Embryonic facial prominence (tissue), 1 donor: ENCODE data around the gene ZNF91.
"Not testable (repeated sequence)": the region's sequence is repeated elsewhere in the genome, so short reads cannot be mapped to it uniquely, and the experiment has no call there.

Source experiments
- DNase-seq: peaks from one replicate; pipeline ENCODE4 v3.0.0-alpha.2; 2016; ENCODE audit errors: extremely low spot score

ZNF91 gene

DNA sequence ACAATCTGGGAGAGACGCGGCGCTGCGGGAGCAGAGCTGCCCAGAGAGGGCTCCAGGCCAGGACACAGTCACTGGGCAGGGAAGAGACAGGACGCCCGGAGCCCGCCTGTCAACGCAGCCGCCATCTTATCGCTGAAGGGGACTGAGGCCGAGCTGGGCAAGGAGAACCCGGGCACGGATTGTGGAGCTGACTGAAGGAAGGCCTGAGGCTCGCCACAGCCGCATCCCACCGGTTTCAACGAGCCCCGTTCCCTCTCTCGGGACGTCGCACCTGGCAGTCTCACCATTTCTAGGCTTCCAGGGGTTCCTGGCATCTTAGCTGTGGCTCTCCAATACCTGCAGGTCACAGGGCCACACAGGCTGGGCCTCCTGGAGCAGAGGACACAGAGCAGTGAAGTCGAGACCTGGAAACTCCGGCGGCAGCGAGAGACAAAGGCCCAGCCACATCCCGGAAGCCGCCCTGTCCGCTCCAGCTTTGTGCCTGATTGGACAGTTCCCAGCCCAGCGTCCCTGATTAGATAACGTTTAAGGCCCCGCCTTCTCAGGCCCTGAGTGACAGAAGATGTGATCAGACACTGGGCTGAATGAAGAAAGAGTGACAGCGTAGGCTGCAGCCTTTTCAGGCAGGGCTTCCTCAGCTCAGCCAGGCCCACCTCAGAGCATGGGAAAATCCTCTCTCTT lies at the start of gene ZNF91:
Gene ZNF91, minus strand, starts transcription at position 431 of the 681 bp plus-strand sequence. Its CDS starts 117 bp downstream, at position 314.
- peak; percentile 84 for DNase-seq

DNA sequence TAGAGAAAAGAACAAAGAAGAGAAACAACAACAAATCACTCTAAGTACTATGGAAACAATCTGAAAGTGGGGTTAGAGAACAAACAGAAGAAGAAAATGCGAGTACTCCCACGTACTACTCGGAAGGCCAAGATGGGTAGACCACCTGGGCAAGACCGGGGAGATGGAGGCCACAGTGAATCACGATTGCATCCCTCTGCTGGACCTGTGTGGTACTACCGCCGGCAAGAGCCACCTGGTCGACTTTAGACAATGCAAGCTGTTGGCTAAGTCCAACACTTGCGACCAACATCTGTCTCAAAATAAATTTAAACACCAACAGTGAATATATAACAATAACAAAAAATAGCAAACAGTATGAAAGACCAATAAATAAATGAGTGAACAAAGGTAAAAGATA lies 45.5 kb upstream of the ZNF91 start:
- DNase-seq = no peak

DNA sequence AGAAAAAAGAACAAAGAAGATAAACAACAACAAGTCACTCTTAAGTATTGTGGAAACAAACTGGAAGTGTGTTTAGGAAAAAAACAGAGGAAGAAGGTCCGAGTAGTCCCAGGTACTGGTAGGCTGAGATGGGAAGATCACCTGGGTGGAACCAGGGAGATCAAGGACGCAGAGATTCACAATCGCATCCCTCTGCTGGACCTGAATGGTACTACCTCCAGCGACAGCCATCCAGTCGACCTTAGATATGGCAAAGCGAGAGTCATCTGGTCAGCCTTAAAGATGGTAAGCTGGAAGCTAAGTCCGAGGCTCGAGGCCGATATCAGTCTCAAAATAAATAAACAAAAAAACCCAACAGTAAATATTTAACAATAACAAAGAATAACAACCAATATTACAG lies 44.9 kb upstream of the ZNF91 start:
- DNase-seq = no peak

DNA sequence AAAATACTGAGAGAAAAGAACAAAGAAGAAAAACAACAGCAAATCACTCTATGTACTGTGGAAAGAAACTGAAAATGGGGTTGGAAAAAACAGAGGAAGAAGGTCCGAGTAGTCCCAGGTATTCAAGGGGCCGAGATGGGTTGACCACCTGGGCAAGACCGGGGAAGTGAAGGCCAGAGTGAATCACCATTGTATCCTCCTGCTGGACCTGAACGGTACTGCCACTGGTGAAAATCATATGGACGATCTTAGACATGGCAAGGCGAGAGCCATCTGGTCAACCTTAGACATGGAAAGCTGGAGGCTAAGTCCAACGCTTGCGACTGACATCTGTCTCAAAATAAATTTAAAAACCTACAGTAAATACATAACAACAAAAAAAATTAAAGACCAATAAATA lies 44.4 kb upstream of the ZNF91 start:
- DNase-seq = no peak

DNA sequence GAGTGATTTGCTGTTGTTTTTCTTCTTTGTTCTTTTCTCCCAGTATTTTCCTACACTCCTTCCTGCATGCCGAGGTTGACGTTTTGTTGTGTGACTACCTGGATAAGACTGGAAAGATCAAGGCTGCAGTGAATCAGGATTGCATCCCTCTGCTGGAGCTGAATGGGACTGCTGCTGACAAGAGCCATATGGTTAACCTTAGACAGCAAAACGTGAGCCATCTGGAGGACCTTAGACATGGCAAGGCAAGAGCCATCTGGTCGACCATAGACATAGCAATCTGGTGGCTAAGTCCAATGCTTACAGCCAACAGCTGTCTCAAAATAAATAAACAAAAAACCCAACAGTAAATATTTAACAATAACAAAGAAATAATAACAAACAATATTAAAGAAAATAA lies 42.6 kb upstream of the ZNF91 start:
- DNase-seq = no peak

DNA sequence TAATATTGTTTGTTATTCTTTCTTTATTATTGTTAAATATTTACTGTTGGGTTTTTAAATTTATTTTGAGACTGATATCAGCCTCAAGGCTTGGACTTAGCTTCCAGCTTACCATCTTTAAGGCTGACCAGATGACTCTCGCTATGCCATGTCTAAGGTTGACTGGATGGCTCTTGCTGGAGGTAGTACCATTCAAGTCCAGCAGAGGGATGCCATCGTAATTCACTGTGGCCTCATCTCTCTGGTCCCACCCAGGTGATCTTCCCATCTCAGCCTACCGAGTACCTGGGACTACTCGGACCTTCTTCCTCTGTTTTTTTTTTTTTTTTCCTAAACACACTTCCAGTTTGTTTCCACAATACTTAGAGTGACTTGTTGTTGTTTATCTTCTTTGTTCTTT lies 41.7 kb upstream of the ZNF91 start:
- no peak for DNase-seq

DNA sequence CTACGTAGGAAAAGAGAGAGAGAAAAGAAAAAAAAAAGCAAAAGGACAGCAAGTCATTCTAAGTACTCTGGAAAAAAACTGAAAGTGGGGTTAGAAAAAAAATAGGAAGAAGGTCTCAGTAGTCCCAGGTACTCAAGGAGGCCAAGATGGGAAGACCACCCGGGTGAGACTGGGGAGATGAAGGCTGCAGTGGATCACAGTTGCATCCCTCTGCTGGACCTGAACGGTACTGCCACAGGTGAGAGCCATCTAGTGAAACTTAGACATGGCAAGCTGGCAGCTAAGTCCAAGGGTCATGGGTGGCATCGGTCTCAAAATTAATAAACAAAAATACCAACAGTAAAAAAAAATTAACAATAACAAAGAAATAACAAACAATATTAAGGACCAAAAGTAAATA lies 41.0 kb upstream of the ZNF91 start:
- no peak for DNase-seq

DNA sequence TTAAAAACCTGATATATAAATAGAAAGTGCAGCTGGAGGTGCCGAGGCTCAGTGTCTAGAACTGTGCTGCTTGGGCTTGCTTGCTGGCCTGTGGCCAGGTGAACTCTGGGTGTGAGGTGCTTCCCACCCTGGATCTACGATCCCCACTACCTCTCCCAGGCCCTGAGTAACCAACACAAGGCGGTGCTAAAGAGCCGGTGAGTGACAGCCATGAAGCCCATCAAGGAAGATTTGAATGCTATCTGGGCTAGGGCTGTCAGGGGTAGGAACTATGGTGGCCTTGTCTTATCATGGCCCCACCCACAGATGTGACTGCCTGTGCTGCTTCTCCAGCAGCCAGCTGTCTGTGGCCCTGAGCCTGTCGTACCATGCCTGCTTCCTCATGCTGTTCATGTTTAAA lies 25.6 kb upstream of the ZNF91 start:
- no peak for DNase-seq

DNA sequence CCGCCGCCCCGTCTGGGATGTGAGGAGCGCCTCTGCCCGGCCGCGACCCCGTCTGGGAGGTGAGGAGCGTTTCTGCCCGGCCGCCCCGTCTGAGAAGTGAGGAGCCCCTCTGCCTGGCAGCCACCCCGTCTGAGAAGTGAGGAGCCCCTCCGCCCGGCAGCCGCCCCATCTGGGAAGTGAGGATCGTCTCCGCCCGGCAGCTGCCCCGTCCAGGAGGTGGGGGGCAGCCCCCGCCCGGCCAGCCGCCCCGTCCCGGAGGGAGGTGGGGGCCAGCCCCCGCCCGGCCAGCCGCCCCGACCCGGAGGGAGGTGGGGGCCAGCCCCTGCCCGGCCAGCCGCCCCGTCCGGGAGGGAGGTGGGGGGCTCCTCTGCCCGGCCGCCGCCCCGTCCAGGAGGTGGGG lies 24.0 kb upstream of the ZNF91 start:
- not testable (repeated sequence) for DNase-seq

DNA sequence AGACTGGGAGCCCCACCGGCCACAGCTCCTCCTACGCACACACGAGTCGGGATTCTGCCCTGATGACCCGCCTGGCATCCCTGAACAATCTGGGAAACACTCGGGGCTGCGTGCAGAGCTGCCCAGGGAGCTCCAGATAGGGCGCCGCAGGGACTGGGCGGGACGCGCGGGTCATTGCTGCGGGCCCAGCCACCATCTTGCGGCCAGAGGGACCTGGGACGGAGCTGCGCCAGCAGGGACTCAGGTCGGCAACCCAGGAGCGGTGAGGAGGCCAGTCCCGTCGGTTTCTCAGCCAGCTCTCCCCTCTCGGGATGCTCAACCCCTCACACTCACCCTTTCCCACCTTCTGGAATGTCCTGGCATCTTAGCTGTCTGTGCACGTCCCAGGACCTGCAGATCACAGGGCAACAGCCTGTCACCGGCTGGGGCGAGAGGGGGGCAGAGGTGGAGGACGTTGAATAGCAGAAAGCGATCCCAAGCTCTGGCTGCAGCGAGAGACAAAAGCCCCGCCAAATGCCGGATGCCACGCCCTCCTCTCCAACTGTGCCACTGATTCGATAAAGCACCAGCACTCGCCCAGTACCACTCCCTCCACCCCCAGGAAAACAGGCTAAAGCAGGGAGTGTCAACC lies 20.4 kb upstream of the ZNF91 start:
- DNase-seq = no peak

DNA sequence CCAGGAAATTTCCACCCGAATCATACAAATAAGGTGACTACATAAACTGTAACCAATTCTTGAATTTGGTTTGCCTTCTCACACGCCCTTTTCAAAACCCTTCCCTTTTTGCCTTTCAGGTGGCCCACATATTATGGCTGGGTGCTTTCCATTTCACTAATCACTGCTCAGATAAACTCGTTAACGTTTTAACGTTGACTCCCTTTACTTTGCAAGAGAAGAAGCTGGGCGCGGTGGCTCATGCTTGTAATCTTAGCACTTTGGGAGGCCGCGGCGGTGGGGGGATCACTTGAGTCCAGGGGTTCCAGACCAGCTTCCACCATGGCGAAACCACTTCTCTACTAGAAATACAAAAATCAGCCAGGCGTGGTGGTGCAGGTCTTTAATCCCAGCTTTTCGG lies 19.8 kb upstream of the ZNF91 start:
- DNase-seq = no peak

DNA sequence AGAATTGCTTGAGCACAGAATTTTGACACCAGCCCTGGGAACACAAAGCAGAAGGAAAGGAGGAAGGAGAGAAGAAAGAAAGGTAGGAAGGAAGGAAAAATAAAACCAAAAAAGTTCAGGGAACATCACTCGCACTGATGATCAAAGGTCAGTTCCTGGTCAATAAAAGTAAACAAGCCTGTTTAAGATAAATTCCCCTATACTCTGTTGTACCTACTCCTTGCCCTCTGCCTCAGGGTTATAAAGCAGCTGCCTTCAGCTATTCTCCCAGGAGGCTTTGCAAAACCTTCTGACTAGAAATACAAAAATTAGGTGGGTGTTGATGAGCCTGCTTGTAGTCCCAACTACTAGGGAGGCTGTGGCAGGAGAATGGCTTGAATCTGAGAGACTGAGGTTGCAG lies 14.9 kb upstream of the ZNF91 start:
- no peak for DNase-seq

DNA sequence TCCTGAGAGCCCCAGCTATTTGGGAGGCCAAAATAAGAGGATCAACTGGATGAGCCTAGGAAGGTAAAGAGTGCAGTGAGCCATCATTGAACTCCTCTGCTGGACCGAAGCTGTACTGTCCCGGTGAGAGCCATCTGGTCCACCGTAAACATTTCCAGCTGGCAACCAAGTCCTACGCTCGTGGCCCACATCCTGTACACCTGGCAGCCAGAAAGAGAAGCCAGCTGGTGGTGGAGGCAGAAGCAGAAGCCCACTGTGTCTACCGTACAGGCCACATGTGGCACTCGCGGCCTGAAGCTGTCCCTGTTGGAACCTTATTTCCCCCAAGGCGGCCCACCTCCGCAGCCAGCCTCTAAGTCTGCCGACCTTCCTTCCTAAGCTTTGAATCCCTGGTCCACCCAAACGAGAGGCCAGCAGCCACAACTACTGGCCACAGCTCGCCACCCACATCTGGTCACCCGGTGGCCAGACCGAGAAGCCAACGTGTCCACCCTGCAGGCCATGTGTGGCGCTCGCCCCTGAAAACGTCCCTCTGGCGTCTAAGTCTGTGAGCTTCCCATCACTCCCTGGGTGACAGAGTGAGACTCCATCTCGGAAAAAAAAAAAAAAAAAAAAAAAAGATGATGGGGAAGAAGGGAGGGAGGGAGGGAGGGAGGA lies 14.2 kb upstream of the ZNF91 start:
- no peak for DNase-seq

DNA sequence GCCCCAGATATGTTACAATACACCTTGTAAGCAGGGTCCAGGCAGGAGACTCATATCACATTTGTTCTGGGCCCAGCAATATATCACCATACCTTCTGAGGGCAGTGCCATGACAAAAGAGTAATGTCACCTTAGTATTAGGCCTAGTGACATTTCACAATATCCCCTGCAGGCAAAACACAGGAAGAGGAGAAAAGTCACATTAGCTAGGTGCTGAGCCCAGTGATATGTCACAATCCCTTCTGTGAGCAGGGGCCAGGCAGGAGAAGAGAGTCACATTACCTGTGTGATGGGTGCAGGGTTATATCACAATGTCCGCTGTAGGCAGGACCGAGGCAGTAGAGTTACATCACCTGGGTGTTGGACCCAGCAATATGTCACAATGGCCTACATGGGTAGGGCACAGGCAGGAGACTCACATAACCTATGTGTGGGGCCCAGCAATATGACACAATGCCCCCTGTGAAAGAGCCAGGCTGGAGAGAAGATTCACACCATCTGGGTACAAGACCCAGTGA lies 12.4 kb upstream of the ZNF91 start:
- DNase-seq = no peak

DNA sequence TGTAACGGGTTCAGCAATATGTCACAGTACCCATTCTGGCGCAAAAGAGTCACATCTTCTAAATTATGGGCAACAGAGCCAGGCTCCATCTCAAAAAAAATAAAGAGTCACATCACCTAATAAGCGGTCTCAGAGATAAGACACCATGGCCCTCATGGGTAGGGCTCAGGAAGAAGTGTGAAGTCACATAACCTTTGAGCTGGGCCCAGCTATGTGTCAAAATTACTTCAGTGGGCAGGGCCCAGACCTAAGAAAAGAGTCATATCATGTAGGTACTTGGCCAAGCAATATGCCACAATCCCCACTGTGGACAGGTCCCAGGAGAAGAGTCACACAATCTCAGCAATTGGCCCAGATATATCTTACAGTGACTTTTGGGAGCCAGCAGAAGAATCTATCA lies 11.4 kb upstream of the ZNF91 start:
- DNase-seq = no peak

DNA sequence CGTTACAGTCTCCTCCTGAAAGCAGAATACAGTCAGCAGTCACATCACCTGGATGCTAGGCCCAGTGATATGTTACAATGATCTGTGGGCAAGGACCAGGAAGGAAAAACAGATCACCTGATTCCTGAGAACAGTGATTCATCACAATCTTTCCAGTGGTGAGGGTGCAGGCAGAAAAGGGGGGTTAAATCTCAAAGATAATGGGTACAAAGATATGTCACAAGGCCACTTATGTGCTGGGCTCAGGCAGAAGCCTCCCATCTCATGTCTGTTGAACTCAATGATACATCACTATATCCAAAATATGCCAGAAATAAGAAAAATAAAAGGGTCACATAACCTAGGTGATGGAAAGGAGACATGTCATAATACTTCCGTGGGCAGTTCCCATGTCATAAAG lies 10.8 kb upstream of the ZNF91 start:
- no peak for DNase-seq

DNA sequence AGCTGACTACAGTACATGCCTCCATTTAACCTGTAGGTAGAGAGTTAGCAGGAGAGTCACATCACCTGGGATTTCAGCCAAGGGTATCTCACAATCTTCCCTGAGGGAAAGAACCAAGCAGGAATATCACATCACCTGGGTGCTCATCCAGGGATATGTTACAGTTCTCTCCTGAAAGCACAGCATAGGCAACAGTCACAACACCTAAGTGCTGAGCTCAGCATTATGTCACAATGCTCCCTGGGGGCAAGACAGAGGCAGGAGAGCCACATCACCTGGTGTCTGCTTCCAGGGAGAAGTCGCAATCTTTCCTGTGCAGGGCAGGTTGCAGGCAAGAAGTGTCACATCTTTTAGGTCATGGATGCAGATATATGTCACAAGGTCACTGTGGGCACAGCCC lies 9.4 kb upstream of the ZNF91 start:
- no peak for DNase-seq

DNA sequence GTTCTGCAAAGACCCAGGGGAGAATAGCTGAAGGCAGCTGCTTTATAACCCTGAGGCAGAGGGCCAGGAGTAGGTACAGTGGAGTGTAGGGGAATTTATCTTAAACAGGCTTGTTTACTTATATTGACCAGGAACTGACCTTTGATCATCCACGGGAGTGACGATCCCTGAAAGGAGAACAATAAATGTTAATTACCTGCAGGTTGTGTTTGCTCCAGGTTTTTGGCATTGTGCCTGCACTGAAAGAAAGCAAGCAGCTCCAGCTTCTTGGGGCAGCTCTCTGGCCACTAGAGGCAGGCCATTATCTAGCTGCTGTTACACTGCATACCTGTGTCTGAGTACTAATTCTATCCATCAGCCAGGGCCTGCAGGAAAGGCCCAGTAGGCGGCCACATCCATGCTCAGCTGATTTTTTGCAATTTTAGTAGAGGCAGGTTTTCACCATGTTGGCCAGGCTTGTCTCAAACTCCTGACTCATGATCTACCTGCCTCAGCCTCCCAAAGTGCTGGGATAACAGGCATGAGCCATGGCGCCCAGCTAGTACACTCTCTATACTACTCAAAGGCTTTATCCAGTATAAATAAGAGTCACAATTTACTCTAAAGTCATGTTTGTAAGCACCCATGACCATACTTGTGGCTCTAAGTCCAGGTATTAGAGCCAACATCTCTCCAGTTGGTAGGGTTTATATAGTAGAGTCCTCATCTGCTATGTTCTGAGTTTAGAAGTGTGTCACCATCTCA lies 8.5 kb upstream of the ZNF91 start:
- no peak for DNase-seq

DNA sequence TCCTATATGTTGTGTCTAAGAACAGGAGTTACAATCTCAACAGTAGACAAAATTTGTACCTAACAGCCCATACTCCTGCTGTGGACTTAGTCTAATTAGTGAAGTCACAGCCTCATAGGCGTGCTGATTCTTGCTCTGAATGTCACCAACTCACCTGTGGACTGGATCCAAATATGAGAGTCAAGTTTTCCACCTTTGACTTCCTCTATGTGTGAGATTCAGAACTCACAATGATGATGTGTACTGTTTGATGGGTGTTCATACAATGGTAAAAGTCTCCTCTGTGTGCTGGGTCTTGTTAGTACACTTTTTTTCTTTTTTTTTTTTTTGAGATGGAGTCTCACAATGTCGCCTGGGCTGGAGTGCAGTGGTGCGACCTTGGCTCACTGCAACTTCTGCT lies 7.8 kb upstream of the ZNF91 start:
- no peak for DNase-seq

DNA sequence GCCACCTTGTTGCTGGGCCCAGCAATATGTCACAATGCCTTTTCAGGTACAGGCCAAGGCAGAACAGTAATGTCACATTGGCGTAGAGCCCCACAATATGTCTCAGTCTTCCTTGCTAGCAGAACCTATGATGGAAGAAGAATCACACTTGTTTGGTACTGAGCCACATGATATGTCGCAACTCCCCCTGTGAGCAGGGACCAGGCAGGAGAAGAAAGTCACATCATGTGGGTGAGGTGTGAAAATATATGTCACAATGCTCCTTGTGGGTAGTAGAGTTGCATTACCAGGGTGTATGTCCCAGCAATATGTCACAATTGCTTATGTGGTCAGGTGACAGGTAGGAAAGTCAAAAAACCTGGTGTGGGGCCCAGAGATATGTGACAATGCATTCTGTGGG lies 7.1 kb upstream of the ZNF91 start:
- DNase-seq = no peak

DNA sequence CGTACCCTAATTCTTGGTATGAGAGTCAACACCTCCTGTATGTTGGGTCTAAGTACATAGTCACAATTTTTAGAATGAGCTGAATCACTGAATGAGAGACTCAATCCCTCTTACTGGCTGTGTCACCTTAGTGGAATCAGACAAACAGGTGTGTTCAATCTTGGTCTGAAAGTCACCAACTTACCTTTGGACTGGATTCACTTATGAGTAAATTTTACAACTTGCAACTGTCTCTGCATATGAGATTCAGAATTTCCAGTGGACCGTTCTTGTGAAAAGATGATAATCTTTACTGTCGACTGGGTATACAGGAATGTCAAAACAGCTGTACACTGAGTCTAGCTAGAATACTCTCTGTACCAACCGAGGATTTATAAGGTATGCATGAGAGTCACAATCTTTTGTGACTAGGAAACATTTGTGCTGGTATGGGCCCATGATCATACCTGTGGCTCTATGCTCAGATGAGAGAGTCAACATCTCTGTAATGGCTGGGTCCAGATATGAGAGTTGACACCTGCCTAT lies 5.9 kb upstream of the ZNF91 start:
- no peak for DNase-seq

DNA sequence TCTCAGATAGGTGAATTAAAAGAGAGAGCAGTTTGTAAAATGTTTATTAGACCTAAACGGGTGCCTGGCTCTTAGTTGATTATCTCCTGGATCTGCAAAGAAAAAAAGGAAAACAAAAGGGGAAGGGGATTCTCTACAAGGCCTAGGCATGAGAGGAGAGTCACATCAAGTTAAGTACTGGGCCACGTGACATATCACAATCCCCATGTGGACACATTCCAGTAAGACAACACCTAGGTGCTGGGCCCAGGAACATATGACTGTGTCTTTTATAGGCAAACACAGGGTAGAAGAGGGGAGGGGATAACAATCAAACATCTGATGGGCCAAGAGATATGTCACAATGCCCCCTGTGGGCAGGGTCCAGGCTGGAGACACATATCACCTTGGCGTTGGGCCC lies 4.2 kb upstream of the ZNF91 start:
- no peak for DNase-seq
